HEK293 (cell line): ENCODE data around the gene KIAA0319L.

ENCODE experiments used
- CTCF ChIP-seq: fragments of 450-650 bp; formaldehyde crosslinking; IDR thresholded peaks from 2 replicates; pipeline ENCODE4 v1.5.1; 2016; ENCODE audit warnings: missing biosample characterization, missing genetic modification characterization
- ZNF48 ChIP-seq: fragments of 450-650 bp; formaldehyde crosslinking; IDR thresholded peaks from 2 replicates; pipeline ENCODE4 v1.5.1; 2016; ENCODE audit warnings: missing biosample characterization, missing genetic modification characterization

DNA sequence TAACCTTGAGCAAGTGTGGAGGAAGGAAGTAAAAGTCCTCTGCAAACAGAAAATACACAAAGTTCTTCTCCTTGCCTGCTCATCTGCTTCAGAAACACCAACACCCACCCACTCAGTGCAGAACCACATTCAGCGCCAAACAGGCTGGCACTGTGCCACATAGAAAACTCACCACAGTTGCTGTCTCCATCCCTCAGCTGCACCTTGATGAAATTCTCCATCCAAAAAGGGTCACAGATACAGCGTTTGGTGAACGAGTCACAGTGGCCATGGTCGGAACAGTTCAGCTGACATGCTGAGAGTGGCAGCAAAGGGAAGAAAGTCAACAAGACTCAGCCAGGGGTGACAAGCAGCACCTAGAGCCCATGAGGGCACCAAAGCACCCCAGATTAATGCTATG lies 114.5 kb downstream of the KIAA0319L start:
- no peak for TF ChIP-seq ZNF48 (tag by site-specific recombination)
- no peak for TF ChIP-seq CTCF
